ENCODE results near the gene MCM3AP.
"Not testable (repeated sequence)": the region's sequence is repeated elsewhere in the genome, so short reads cannot be mapped to it uniquely, and the experiment has no call there.

Gene MCM3AP

DNA sequence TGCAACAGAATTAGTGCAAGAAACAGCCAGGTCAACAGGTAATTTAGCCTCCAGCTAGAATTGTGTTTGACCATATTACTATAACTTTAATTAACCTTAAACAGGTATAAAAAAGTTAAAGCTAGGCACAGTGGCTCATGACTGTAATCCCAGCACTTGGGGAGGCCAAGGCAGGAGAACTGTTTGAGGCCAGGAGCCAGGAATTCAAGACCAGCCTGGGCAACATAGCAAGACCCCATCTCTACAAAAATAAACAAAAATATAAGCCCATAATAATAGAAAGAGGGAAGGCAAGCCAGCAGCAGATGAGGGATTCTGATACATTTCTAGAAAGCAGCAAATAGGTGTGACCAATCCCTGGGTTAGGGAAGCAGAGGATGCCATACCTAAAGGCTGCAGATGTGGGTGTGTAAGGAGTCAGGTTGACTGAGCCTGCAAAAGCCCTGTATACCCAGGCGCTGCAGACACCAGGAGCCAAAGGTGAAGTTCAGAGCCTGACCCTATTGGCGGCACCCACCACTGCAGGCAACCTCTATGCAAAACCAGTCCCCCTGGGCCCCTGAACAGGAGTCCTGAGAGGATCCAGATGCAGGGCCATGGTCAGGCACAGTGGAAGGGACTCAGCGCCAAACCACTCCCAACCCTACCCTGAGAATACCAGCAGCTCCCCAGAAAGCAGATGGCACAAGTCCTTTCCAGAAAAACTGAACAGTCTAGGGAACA lies 37.6 kb downstream of the MCM3AP start:
- TF ChIP-seq, protein P1, sequence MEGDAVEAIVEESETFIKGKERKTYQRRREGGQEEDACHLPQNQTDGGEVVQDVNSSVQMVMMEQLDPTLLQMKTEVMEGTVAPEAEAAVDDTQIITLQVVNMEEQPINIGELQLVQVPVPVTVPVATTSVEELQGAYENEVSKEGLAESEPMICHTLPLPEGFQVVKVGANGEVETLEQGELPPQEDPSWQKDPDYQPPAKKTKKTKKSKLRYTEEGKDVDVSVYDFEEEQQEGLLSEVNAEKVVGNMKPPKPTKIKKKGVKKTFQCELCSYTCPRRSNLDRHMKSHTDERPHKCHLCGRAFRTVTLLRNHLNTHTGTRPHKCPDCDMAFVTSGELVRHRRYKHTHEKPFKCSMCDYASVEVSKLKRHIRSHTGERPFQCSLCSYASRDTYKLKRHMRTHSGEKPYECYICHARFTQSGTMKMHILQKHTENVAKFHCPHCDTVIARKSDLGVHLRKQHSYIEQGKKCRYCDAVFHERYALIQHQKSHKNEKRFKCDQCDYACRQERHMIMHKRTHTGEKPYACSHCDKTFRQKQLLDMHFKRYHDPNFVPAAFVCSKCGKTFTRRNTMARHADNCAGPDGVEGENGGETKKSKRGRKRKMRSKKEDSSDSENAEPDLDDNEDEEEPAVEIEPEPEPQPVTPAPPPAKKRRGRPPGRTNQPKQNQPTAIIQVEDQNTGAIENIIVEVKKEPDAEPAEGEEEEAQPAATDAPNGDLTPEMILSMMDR (IDR thresholded peaks at IDR 0.05; ENCODE audit: borderline replicate concordance, control extremely low read depth, extremely low read depth, insufficient read depth, missing control alignments): no peak
- in situ Hi-C loops (cut with MboI; ENCODE audit: low sequenced_read_pairs, unreplicated experiment): no loop called here
- DNase-seq (ENCODE audit: low spot score): no peak

DNA sequence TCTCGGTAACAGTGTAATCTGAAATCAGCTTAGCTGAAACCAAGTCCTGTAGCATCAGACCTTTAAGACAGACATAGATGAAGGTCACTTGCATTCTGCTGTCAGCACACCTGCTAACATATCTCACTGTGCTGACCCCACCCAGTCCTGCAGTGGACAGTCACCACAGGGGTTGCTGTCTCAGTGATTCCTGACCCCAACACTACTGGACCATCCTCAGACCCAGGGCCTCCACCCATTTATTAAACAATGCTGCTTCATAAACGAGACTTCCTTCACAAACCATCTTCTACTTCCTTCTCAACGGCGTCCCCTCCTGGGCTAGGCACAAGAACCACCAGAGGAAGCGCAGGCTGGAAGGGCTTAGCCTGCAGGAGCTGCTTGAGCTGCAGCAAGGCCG lies 39.1 kb downstream of the MCM3AP start:
- DNase-seq (ENCODE audit: low spot score): no peak
- in situ Hi-C loops (cut with MboI; ENCODE audit: low sequenced_read_pairs, unreplicated experiment): no loop called here
- TF ChIP-seq, protein P1 (IDR thresholded peaks at IDR 0.05; ENCODE audit: borderline replicate concordance, control extremely low read depth, extremely low read depth, insufficient read depth, missing control alignments): no peak

DNA sequence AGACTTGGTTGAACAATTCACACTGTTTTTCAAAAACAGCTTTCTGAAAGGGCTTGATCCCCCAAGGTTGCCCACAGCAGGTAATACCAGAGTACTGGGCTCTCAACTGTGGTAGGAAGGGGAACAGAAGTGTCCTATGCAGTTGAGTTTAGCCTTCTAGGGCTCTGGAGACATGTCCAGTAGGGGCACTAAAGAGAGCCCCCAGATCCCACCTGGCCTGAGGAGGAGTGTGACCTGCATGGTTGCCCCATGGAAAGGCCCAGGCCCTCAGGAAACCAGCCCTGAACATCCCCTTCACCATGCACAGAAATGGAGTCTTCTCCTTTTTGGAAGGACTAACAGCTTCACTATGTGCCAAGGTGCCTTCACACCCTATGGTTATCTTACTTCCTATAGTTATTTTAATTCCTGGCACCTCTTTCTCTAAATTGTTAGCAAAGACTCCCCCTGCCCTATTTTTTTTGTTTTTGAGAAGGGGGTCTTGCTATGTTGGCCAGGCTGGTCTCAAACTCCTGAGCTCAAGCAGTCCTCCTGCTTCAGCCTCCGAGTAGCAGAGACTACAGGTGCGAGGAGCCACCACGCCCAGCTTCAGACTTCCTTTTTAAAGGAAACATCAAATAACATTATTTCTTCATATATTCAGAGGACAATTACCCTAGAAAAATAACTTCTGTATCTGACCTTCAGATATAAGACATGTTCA lies 40.0 kb downstream of the MCM3AP start:
- in situ Hi-C loops (cut with MboI; ENCODE audit: low sequenced_read_pairs, unreplicated experiment): no loop called here
- TF ChIP-seq, protein P1 (IDR thresholded peaks at IDR 0.05; ENCODE audit: borderline replicate concordance, control extremely low read depth, extremely low read depth, insufficient read depth, missing control alignments): no peak
- DNase-seq (ENCODE audit: low spot score): no peak

DNA sequence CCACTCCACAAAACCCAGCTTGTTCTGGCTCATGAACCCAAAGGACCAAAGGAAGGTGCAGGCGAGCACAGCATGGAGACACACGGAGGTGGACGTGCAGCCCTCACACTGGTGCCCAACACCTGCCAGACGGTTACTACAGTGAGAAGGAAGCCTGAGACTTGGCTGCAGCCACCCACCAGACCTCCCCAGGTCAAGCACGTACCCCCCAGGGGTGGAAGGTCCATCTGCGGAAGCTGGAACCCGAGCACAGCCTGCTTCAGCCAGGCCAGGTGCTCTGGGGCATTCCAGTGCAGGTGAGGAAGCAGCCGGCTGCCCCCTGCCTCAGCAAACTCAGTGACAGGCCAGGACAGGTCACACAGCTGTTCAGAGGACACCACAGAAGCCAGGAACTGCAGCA lies 40.8 kb downstream of the MCM3AP start:
- no peak for DNase-seq (ENCODE audit: low spot score)
- TF ChIP-seq, protein P1 (IDR thresholded peaks at IDR 0.05; ENCODE audit: borderline replicate concordance, control extremely low read depth, extremely low read depth, insufficient read depth, missing control alignments): no peak
- in situ Hi-C loops (cut with MboI; ENCODE audit: low sequenced_read_pairs, unreplicated experiment): no loop called here

DNA sequence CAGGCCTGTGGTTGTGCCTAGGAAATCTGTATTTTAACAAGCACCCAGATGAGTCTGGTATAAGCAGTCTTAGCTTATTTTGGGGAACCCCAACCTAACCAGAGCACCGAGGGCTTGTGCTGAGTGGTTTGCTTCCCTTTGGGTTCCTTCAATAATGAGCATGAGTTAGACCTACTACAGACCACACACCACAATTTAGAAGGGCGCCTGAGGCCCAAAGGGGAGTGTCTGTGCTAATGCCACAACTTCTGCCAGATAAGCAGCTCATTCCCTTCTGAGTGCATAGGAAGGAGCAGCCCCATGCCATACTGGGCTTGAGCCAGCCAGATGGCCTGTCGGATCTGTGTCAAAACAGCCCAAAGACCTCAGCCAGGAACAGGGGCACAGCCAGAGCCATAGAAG lies 41.5 kb downstream of the MCM3AP start:
- in situ Hi-C loops (cut with MboI; ENCODE audit: low sequenced_read_pairs, unreplicated experiment): no loop called here

DNA sequence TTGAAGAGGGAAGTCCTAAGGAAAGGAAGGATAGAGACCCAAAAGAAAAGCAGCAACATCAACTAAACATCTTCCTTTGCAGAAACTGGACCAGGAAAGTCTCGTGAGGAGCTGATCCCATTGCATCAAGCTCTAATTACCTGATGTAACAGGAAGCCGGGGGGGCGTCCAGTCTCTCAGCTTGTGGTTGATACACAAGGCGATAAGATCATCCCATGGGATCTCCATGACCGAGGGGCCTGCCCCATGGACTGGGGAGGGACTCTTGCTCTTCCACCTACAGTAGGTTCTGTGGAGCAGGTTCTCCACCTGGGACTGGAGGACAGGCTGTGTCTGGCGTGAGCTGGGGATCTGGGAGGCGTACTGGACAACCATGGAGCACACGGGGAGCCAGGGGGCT lies 42.1 kb downstream of the MCM3AP start:
- TF ChIP-seq, protein P1 (IDR thresholded peaks at IDR 0.05; ENCODE audit: borderline replicate concordance, control extremely low read depth, extremely low read depth, insufficient read depth, missing control alignments): no peak
- in situ Hi-C loops (cut with MboI; ENCODE audit: low sequenced_read_pairs, unreplicated experiment): no loop called here
- DNase-seq (ENCODE audit: low spot score): no peak

More for the DNA sequence above, 41.5 kb downstream of the MCM3AP start:
- TF ChIP-seq, protein P1 (IDR thresholded peaks at IDR 0.05; ENCODE audit: borderline replicate concordance, control extremely low read depth, extremely low read depth, insufficient read depth, missing control alignments): no peak
- DNase-seq (ENCODE audit: low spot score): no peak

DNA sequence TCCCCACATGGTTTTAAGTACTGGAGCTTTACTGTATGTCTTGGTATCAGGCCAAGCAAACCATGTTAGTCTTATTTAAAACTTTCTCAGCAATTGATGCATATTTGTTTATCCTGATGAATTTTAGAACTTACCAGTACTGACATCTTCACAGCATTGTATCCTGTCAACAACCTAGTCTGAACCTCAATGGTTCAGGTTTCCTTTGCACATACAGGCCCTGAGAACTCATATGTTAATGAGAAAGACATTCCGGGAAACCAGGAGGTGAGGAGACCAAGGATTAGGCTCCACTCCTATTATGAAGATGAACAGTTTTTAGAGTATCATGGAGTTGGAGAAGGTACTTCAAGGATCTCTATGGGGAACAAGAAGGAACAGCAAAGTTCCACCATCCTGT lies 43.8 kb downstream of the MCM3AP start:
- DNase-seq (ENCODE audit: low spot score); in situ Hi-C loops (cut with MboI; ENCODE audit: low sequenced_read_pairs, unreplicated experiment): not testable (repeated sequence)

All from GM13976 (cell line).